ENCODE data around the gene KLF11. TPM values are rescaled to one million over a fixed set of nuclear protein-coding genes. Genes with fewer than 3 reads are reported as not detected.

KLF11 gene
- total and polyA plus RNA-seq, 2 donors (not counting 3 experiments of a cell fraction or from before 2014, with no cell fraction given) = 10.5 to 11.3 TPM

- no TSS peak for BruUV-seq (replicated peaks)
- no peaks in the 10 kb centered on the region for H3K36me3 ChIP-seq (ENCODE audit: control insufficient read depth in 2 of 2, extremely low read depth in 1 of 2, insufficient read depth in 2 of 2, low read length in 2 of 2)
Observed at GRCh38 chr2:10034333-10035052, 8.9 kb upstream of the KLF11 start.

More at GRCh38 chr2:10034333-10035052, 8.9 kb upstream of the KLF11 start:
- no peaks in the 10 kb centered on the region for H3K9me1 ChIP-seq (replicated peaks; ENCODE audit: control insufficient read depth, extremely low read depth, insufficient read depth, low read length)
- H3K9me3 ChIP-seq (replicated peaks; ENCODE audit: control insufficient read depth, insufficient read depth, low read length) = no peaks in the 10 kb centered on the region
- no peak overlapping the region for H3K4me2 ChIP-seq (ENCODE audit: insufficient read depth, low read length)
- no peak overlapping the region for H3K4me3 ChIP-seq (replicated peaks in 1 of 3; ENCODE audit: insufficient read depth in 1 of 3, low read depth in 1 of 3, low read length in 3 of 3)
- H3K9ac ChIP-seq (replicated peaks; ENCODE audit: extremely low read depth, insufficient read depth, low read length) = no peak overlapping the region
- H2AFZ ChIP-seq (ENCODE audit: low read depth, low read length) = no peak overlapping the region
- no peaks in the 10 kb centered on the region for H4K20me1 ChIP-seq (replicated peaks; ENCODE audit: control insufficient read depth, extremely low read depth, insufficient read depth, low read length)
- no peak for DNase-seq (ENCODE audit: low read depth, low spot score)
- no peaks in the 10 kb centered on the region for H3K79me2 ChIP-seq (ENCODE audit: control insufficient read depth, insufficient read depth, low read length)
- intact Hi-C loops (cut with micrococcal nuclease) (no loop called here), dilution Hi-C loops (cut with MboI; ENCODE audit: extremely low pct_ligation_motif_present, low sequenced_read_pairs) (no loop called here)
- TF ChIP-seq EZH2 (IDR thresholded peaks at IDR 0.05; ENCODE audit: borderline replicate concordance, low read depth, low read length, severe bottlenecking) (no peak), FOS (IDR thresholded peaks at IDR 0.05; ENCODE audit: borderline replicate concordance, insufficient read depth, low read length) (no peak), CTCF (IDR thresholded peaks at IDR 0.05; ENCODE audit: extremely low read depth in 1 of 2, insufficient read depth in 1 of 2, low read depth in 1 of 2, low read length in 2 of 2) (no peak), POLR2A (IDR thresholded peaks at IDR 0.05; ENCODE audit: low read depth, low read length) (no peak), POLR2AphosphoS5 (IDR thresholded peaks at IDR 0.05; ENCODE audit: insufficient read depth, low read depth, low read length) (no peak), MAX (IDR thresholded peaks at IDR 0.05; ENCODE audit: insufficient read depth, insufficient read length) (no peak), GATA2 (IDR thresholded peaks at IDR 0.05; ENCODE audit: insufficient read depth, insufficient read length, low read depth, low read length) (no peak), MYC (IDR thresholded peaks at IDR 0.05; ENCODE audit: low read depth, low read length) (no peak), JUN (IDR thresholded peaks at IDR 0.05; ENCODE audit: borderline replicate concordance, insufficient read depth, insufficient read length, low read depth) (no peak)
- H3K27me3 ChIP-seq (ENCODE audit: control insufficient read depth in 2 of 2, insufficient read depth in 2 of 2, low read length in 2 of 2) = no peaks in the 10 kb centered on the region
- FAIRE-seq = no peak
- ChIA-PET CTCF (interaction anchor here (0.6 to 4.2 kb wide), 8 partner anchors 14 to 400 kb away, joined by 3 to 52 read pairs (median 8); no protein-coding TSS in a partner anchor), POLR2A (no interaction called here)
- peaks cover 26% of the 10 kb centered on the region for H3K4me1 ChIP-seq (ENCODE audit: control insufficient read depth, extremely low read depth, insufficient read depth, low read length)
- H3K27ac ChIP-seq (ENCODE audit: insufficient read depth, low read depth, low read length) = no peak overlapping the region

Measured in endothelial cell of umbilical vein (primary cell).